Suprapubic skin (tissue), 4 donors: Measurements from ENCODE around the gene ADAMTS17.

ENCODE experiments used
- POLR2A ChIP-seq, 2 donors: fragments of 450-650 bp; IDR thresholded peaks; one replicate each; pipeline ENCODE4 v1.6.1; 2017; ENCODE audit warnings: antibody characterized with exemption in 2 of 2, mild to moderate bottlenecking in 2 of 2, moderate library complexity in 2 of 2
- POLR2AphosphoS5 ChIP-seq, 3 donors: sonication (generic); formaldehyde crosslinking; IDR thresholded peaks; one replicate each; pipeline ENCODE4 v1.6.1; 2017; ENCODE audit warnings: antibody characterized with exemption in 3 of 3
- TF ChIP-seq, protein P1 (sequence below), 2 donors: fragments of 200-600 bp in 1 of 2; fragments of 450-650 bp in 1 of 2; sonication (generic) in 1 of 2; IDR thresholded peaks; one replicate each; pipeline ENCODE4 v1.5.1; 2016 to 2019; ENCODE audit warnings: antibody characterized with exemption in 2 of 2, mild to moderate bottlenecking in 1 of 2, moderate library complexity in 1 of 2

DNA sequence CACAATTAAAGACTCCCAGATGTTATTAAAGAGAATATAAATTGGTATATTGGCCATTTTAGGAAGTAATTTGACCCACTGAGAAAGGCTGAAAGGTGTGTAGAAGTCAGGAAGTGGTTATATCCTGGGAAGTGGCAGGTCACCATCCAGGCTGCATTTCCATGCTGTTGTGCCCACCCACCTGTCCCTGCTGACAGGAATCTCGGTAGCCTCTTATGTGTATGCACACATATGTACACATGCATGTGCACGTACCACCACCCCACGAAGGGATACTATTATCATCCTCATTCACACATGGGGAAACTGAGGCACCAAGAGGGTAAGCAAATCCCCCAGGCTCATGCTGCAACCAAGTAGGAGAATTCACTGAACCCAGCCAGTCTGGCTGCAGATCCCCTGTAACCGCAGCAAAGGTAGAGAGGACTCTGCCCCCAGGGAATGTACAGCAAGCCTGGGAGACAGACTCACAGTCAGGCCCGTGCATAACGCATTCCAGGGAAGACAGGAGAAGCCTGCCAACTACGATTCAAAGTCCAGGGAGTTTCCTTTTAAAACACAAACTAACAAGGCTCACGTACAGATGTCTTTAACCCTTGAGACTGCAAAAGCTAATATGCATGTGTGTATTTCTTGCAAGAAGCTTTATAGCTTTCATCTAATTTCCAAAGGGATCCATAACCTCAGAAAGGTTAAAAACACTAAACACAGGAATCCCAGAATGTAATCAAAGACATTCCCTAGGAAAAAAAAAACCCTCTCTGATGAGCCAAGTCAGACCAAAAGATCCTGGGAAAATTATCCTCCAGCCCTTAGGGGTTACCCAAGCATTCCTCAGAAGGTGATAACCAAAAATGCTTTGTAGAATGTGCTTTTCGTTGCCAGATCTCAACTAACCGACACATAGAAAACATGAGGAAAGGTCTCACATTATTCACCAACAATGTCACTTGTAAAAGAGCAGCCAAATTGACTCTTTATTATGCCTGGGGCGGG lies 129.6 kb downstream of the ADAMTS17 start:
- TF ChIP-seq, protein P1, sequence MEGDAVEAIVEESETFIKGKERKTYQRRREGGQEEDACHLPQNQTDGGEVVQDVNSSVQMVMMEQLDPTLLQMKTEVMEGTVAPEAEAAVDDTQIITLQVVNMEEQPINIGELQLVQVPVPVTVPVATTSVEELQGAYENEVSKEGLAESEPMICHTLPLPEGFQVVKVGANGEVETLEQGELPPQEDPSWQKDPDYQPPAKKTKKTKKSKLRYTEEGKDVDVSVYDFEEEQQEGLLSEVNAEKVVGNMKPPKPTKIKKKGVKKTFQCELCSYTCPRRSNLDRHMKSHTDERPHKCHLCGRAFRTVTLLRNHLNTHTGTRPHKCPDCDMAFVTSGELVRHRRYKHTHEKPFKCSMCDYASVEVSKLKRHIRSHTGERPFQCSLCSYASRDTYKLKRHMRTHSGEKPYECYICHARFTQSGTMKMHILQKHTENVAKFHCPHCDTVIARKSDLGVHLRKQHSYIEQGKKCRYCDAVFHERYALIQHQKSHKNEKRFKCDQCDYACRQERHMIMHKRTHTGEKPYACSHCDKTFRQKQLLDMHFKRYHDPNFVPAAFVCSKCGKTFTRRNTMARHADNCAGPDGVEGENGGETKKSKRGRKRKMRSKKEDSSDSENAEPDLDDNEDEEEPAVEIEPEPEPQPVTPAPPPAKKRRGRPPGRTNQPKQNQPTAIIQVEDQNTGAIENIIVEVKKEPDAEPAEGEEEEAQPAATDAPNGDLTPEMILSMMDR (IDR thresholded peaks at IDR 0.05): no peak
- TF ChIP-seq POLR2AphosphoS5 (IDR thresholded peaks at IDR 0.05): no peak
- TF ChIP-seq POLR2A (IDR thresholded peaks at IDR 0.05): no peak
